Head of caudate nucleus (tissue), 42 donors: Measurements from ENCODE around the gene NOXO1.

Source experiments
- DNase-seq, 42 donors: peaks; one replicate each; pipeline versions ENCODE4 v3.0.0 to v3.0.0-alpha.2; 2020 to 2021; ENCODE audit warnings: mixed read lengths in 7 of 42
- intact Hi-C: fragments of 100-400 bp; cut with DNase I; formaldehyde crosslinking; loops from one replicate; pipeline ENCODE4 v1.15.0; 2022

The NOXO1 gene

DNA sequence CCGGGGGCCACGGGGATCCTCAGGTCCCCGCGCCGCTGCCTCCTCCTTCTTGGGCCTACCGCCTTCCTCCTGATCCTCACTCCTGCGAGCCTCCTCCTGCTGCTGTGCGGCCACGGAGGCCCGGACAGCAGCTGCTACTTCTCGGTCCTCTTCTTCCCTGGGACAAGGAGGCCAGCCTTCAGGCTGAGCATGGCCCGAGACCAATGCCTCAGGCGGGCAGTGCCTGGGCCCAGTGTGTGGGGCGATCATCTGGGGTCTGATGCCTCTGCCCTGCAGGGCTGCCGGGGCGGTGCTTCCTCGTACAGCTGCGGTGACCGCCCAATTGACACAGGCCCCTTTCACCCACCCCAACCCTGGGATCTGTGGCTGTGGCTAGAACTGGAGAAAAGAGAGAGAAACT lies 19.8 kb upstream of the NOXO1 start:
- no peak for DNase-seq
- intact Hi-C loops: no loop called here

GRCh38 chr16:1999866-2000514 lies 18.7 kb upstream of the NOXO1 start:
- intact Hi-C loops: no loop called here
- peak in 28 of 42 donors; percentile 30 to 87 (median 58) for DNase-seq

GRCh38 chr16:1998852-1999801 lies 17.9 kb upstream of the NOXO1 start:
- intact Hi-C loops: no loop called here
- no peak for DNase-seq

- intact Hi-C loops: no loop called here
- no peak for DNase-seq
Measured at GRCh38 chr16:1998360-1998835, 17.1 kb upstream of the NOXO1 start.

DNA sequence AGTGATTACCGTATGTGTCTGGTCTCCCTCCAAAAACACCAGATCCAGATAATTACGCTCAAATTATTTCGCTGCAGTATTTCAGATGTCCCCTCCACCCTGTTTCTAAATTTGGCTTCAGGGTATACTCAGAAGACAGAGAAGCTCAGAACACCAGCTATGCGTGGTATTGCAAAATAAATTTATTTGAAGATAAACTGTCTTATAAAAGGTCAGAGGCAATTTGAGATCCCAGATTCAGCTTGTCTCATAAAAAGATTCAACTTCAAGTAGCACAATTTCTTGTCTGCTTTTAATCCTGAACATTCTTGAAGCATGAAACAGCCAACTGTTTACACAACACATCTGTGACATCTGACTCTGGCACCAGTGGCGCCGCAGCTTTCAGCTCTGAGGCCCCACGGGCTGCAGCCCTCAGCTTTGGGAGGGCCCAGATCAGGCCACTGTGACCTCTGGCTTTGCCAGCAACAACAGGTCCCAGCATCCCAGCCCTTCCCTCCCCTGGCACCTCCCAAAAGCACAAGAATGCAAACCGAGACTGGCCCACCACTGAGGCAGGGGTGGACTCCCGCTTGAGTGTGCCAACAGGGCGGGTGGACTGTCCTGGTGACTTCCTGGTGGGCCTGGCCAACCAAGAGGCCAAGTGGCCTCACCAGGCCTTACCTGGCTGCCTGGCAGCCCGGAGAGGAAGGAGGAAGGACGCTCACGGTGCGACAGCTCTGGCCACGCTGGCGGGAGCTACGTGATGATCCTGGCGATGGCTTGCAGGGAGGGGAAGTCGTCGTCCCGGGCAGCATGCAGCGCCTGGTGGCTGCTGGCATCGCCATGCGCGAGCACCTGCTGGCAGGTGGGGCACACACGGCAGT lies 16.5 kb upstream of the NOXO1 start:
- DNase-seq: no peak
- intact Hi-C loops: no loop called here

DNA sequence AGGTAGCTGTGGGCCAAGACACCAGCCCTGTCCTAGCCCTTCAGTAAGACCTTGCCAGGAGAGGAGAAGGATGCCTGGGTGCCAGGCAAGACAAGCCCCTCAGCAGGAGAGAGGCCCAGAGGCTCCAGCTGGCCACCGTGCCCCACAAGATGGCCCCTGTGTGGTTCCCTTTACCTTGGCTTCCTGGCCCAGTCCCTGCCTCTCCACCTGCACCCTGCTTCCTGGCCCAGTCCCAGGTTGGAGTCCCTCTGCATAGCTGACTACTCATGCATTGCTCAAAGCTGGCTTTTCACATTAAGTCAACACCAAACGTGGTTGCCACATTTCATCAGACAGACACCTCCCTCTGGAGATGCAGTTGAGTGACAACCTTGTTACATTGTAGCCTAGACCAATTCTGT lies 12.5 kb upstream of the NOXO1 start:
- intact Hi-C loops: no loop called here
- DNase-seq: no peak

GRCh38 chr16:1992704-1993317 lies 11.5 kb upstream of the NOXO1 start:
- no peak for DNase-seq
- intact Hi-C loops: no loop called here

- intact Hi-C loops: no loop called here
- peak; percentile 70 to 94 (median 86) for DNase-seq
Measured at GRCh38 chr16:1991948-1992703, 10.9 kb upstream of the NOXO1 start.

- intact Hi-C loops: no loop called here
- no peak for DNase-seq
Measured at GRCh38 chr16:1991588-1991947, 10.3 kb upstream of the NOXO1 start.

DNA sequence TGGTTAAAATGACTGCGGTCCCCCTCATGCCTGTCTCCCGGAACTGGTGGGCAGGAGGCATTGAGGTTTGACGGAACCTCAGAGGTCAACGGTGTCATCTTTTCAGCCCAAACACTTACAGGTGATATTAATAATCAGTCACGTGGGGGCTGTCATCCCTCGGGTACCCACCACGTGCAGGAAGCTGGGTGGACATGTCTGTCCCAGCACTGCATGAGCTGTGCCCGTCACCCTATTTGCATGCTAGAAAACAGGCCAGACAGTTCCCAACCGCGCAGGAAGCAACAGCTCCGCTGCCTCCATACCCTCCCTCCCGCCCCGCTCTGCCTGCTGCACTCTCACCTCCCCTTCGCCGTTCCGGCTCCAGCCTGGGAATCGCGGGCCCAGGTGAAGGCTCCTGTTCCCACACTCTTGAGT lies 9.9 kb upstream of the NOXO1 start:
- intact Hi-C loops: no loop called here
- peak in 3 of 42 donors; percentile 13 to 48 (median 30) for DNase-seq

DNA sequence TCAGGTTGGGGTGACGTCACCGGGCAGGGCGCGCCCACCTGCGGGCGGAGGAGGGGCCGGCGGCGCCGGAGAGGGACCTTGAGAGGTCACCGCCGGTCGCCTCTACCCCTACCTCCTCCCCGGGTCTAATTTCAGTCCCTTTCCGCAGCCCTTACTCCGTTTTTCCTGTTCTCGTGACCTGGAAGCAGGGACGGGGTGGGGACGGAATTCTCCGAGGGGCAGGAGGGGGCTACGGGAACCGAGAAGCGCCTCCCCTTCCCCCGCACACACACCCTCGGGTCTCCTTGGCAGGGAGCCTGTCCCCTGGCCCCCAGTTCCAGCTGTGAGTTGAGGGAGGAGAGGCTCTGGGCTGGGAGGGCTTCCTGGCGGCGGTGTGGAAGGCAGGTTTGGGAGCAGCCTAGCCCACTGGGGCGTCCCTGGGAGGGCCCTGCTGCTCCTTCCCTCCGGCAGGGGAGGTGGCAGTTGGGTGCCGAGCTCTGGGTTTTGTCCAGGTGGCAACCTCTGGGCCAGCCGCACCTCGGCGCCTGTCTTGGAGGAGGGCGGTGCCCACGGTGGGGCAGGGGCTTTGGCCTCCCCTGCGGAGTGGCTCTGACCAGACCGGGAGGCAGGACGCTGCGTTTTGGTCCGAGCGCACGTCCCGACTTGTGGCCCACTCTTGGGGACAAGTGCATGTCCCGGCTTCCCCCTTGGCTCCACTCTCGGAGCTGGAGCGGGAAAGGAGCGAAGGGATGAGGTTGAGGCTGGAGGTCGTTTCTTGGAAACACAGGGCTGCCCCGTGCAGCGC lies 9.3 kb upstream of the NOXO1 start:
- intact Hi-C loops: no loop called here
- peak in 10 of 42 donors; percentile 24 to 65 (median 46) for DNase-seq

GRCh38 chr16:1990101-1990350 lies 8.8 kb upstream of the NOXO1 start:
- DNase-seq: no peak
- intact Hi-C loops: no loop called here

DNA sequence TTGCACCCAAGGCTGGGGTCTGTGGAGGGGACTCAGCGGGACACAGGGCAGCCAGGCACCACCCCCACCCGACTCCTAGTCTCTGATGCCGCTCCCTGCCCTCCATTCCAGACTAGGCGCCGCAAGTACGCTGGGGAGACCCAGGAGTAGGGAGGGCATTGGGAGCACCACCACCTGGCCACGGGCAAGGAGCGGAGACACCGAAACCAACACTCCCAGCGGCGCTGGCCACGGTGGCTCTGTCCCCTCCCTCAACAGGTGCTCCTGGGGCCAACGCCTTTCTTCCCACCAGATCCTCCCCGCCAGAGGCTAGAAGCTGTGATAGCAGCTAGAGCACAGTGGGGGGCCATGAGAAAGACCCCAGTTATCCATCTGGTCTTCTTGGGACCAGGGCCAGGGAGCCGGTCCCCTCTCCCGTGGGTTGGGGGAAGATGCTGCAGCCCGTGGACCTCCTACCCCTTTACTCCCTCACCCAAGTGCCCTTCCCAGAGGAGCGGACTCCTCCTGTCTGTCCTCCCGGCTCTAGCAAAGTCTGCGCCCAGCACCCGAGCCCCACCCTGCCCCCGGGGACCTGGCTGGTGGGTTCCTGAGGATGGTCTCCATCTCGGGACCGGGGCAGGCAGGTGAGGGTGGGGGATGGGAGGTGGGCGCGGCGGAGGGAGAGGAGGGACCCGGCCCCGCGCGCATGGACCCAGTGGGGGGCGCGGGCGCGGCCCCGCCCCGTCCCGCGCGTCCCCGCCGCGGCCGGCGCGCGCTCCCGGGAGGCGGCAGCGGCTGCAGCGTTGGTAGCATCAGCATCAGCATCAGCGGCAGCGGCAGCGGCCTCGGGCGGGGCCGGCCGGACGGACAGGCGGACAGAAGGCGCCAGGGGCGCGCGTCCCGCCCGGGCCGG lies 8.2 kb upstream of the NOXO1 start, which contains the start of gene SYNGR3:
Gene SYNGR3, plus strand, starts transcription at position 762 of the 892 bp plus-strand sequence. CDS start 133 bp downstream, outside the sequence.
- intact Hi-C loops: no loop called here
- peak in 2 of 42 donors; percentile 32 to 37 for DNase-seq

DNA sequence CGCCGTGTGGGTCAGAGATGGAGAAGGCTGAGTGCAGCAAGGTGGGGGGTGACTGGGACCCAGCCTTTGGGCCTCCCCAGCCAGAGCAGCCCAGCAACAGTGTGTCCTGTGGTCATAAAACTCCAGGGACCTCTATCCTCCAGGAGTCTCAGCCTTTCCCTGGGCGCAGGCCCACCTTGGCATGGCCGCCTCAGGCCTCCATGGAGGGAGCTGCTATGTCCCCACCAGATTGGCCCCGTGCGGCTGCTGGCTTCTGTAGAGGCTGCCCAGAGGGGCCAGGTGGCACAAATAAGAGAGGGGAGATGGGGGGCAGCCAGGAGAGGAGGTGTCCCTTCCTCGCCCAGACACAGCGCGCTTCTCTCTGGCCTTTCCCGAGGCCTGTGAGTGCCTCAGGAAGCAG lies 5.9 kb upstream of the NOXO1 start:
- no peak for DNase-seq
- intact Hi-C loops: no loop called here

DNA sequence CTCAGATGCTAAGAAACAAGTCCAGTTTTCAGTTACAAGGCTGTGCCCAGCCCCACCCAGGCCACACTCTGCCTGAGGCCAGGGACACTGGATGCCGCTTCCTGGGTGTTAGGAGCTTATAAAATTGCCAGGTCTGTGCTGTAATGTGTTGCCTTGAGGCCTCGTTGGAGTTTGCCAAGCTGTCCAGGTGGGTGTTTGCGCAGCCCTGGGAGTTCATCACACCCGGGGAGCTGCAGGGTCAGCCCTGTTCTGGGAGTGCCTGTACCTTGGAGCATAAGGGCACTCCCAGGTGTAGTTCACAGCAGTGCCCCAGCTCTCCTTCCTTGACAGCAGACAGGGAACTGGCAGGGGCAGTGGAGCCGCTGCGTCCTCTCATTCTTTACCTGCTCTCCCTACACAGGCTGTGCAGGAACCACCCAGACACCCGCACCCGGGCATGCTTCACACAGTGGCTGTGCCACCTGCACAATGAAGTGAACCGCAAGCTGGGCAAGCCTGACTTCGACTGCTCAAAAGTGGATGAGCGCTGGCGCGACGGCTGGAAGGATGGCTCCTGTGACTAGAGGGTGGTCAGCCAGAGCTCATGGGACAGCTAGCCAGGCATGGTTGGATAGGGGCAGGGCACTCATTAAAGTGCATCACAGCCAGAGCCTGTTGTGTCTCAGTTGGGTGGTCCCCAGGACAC lies 4.3 kb upstream of the NOXO1 start:
- intact Hi-C loops: no loop called here

More for the DNA sequence above, 4.3 kb upstream of the NOXO1 start:
- no peak for DNase-seq
